Keratinocyte (primary cell): ENCODE data around the gene RHBDD1. TPM values are rescaled to one million over a fixed set of nuclear protein-coding genes. Genes with fewer than 3 reads are reported as not detected.

Source experiments
- DNase-seq: peaks from one replicate; pipeline ENCODE4 v3.0.0-alpha.2; 2011; ENCODE audit warnings: low read depth, missing footprints, low spot score
- FAIRE-seq: peaks from 2 replicates; lab custom pipeline; 2011; peaks lifted over from hg19 to GRCh38; lab: Jason Lieb, UNC
- H2AFZ ChIP-seq: 2 replicates; pipeline ENCODE4 v1.6.0; 2012; ENCODE audit warnings: low read length, control low read depth, inconsistent platforms; ENCODE audit not compliant: control insufficient read depth
- H3K27ac ChIP-seq: 2 replicates; pipeline ENCODE4 v1.5.1; 2011; ENCODE audit warnings: low read length; ENCODE audit not compliant: control insufficient read depth, insufficient read depth
- H3K27me3 ChIP-seq: 3 replicates; pipeline ENCODE4 v1.6.0; 2011; ENCODE audit warnings: low read length; ENCODE audit not compliant: control insufficient read depth, insufficient read depth; ENCODE audit errors: extremely low read depth
- H3K36me3 ChIP-seq, 2 experiments: 2 replicates in 1 of 2; 3 replicates in 1 of 2; pipeline ENCODE4 v1.5.1; 2011; ENCODE audit warnings: low read length in 2 of 2, mild to moderate bottlenecking in 1 of 2; ENCODE audit not compliant: control insufficient read depth in 2 of 2, insufficient read depth in 2 of 2; ENCODE audit errors: extremely low read depth in 1 of 2
- H3K4me1 ChIP-seq: 3 replicates; pipeline ENCODE4 v1.5.1; 2011; ENCODE audit warnings: low read length; ENCODE audit not compliant: control insufficient read depth, insufficient read depth; ENCODE audit errors: extremely low read depth
- H3K4me2 ChIP-seq: 3 replicates; pipeline ENCODE4 v1.6.0; 2011; ENCODE audit warnings: low read depth, low read length; ENCODE audit not compliant: control insufficient read depth, insufficient read depth; ENCODE audit errors: extremely low read depth
- H3K4me3 ChIP-seq, 3 experiments: fragments of 200-600 bp in 1 of 3; sonication (generic) in 1 of 3; 2 replicates in 2 of 3; 3 replicates in 1 of 3; pipeline ENCODE4 v1.5.1; 2011 to 2016; ENCODE audit warnings: low read length in 3 of 3, mild to moderate bottlenecking in 3 of 3, control low read depth in 2 of 3, inconsistent platforms in 1 of 3, low read depth in 1 of 3, mixed read lengths in 1 of 3, mixed run types in 1 of 3, moderate library complexity in 1 of 3; ENCODE audit not compliant: control insufficient read depth in 2 of 3, insufficient read depth in 2 of 3; ENCODE audit errors: extremely low read depth in 1 of 3
- H3K79me2 ChIP-seq: 2 replicates; pipeline ENCODE4 v1.6.0; 2012; ENCODE audit warnings: low read length; ENCODE audit not compliant: control insufficient read depth, insufficient read depth
- H3K9ac ChIP-seq: 3 replicates; pipeline ENCODE4 v1.6.0; 2011; ENCODE audit warnings: low read length; ENCODE audit not compliant: control insufficient read depth, insufficient read depth; ENCODE audit errors: extremely low read depth
- H3K9me1 ChIP-seq: 3 replicates; pipeline ENCODE4 v1.6.0; 2011; ENCODE audit warnings: low read length; ENCODE audit not compliant: control insufficient read depth, insufficient read depth; ENCODE audit errors: extremely low read depth
- H3K9me3 ChIP-seq: 2 replicates; pipeline ENCODE4 v1.5.1; 2012; ENCODE audit warnings: low read depth, low read length; ENCODE audit not compliant: control insufficient read depth
- H4K20me1 ChIP-seq: 3 replicates; pipeline ENCODE4 v1.6.0; 2011; ENCODE audit warnings: low read length; ENCODE audit not compliant: control insufficient read depth, insufficient read depth; ENCODE audit errors: extremely low read depth
- CTCF ChIP-seq, 3 experiments: IDR thresholded peaks in 1 of 3; conservative IDR thresholded peaks in 1 of 3; optimal IDR thresholded peaks in 1 of 3; 2 replicates in 2 of 3; 3 replicates in 1 of 3; pipeline versions ENCODE3 to v1.5.1; 2011; ENCODE audit warnings: low read length in 3 of 3, mild to moderate bottlenecking in 3 of 3, moderate library complexity in 2 of 3, control low read depth in 1 of 3, inconsistent platforms in 1 of 3; ENCODE audit not compliant: insufficient read depth in 2 of 3; ENCODE audit errors: extremely low read depth in 1 of 3
- EZH2 ChIP-seq: IDR thresholded peaks from one replicate; pipeline ENCODE4 v1.6.1; 2012; ENCODE audit warnings: inconsistent platforms, mild to moderate bottlenecking, low read length, moderate library complexity
- dilution Hi-C: fragments of 300-500 bp; cut with MboI; formaldehyde crosslinking; loops from one replicate; pipeline ENCODE4 v1.7.0; 2020; ENCODE audit warnings: low sequenced_read_pairs; ENCODE audit not compliant: extremely low pct_ligation_motif_present
- polyA plus RNA-seq, 5 experiments: library from polyadenylated mRNA; depleted of rRNA in 3 of 5; stranded (reverse) in 3 of 5; stranded (forward) in 1 of 5; unstranded in 1 of 5; fragments of >200 nt; gene quantifications; 1 replicate in 1 of 5; 2 replicates in 3 of 5; 3 replicates in 1 of 5; pipeline versions ENCODE4 v1.2.1 to v1.2.3, GENCODE V29; 2011 to 2012; ENCODE audit warnings: missing spikeins in 2 of 5, low read depth in 1 of 5, low replicate concordance in 1 of 5

Gene RHBDD1
- polyA plus RNA-seq, 1 donor (not counting 4 experiments of a cell fraction or from before 2014, with no cell fraction given) = 27.8 TPM

- Histone ChIP-seq H3K9me3 (no peaks in the 10 kb centered on the region), H3K9me1 (no peaks in the 10 kb centered on the region), H3K27ac (no peak overlapping the region), H3K4me2 (no peak overlapping the region), H4K20me1 (no peaks in the 10 kb centered on the region), H3K27me3 (no peaks in the 10 kb centered on the region), H3K36me3 (no peaks in the 10 kb centered on the region), H2AFZ (no peak overlapping the region), H3K9ac (no peak overlapping the region), H3K4me3 (no peak overlapping the region), H3K79me2 (no peaks in the 10 kb centered on the region), H3K4me1 (no peaks in the 10 kb centered on the region)
- FAIRE-seq (no peak), DNase-seq (no peak)
- dilution Hi-C loops = no loop called here
- TF ChIP-seq EZH2 (no peak), CTCF (optimal IDR thresholded peaks at IDR 0.05 in 1 of 3, IDR thresholded peaks at IDR 0.05 in 1 of 3, conservative IDR thresholded peaks at IDR 0.05 in 1 of 3; ENCODE audit: extremely low read depth in 1 of 3, insufficient read depth in 2 of 3, low read length in 3 of 3) (no peak)
Measured at GRCh38 chr2:226934546-226935201, 98.8 kb downstream of the RHBDD1 start.

- no peak for DNase-seq
- H3K9ac ChIP-seq = no peak overlapping the region
- no peaks in the 10 kb centered on the region for H3K27me3 ChIP-seq
- FAIRE-seq = no peak
- H3K9me3 ChIP-seq = no peaks in the 10 kb centered on the region
- no peaks in the 10 kb centered on the region for H3K9me1 ChIP-seq
- TF ChIP-seq CTCF (optimal IDR thresholded peaks at IDR 0.05 in 1 of 3, IDR thresholded peaks at IDR 0.05 in 1 of 3, conservative IDR thresholded peaks at IDR 0.05 in 1 of 3; ENCODE audit: extremely low read depth in 1 of 3, insufficient read depth in 2 of 3, low read length in 3 of 3) (no peak), EZH2 (no peak)
- no peak overlapping the region for H3K4me3 ChIP-seq
- no peak overlapping the region for H2AFZ ChIP-seq
- no peaks in the 10 kb centered on the region for H4K20me1 ChIP-seq
- dilution Hi-C loops = no loop called here
- H3K27ac ChIP-seq = no peak overlapping the region
- H3K4me2 ChIP-seq = no peak overlapping the region
- no peaks in the 10 kb centered on the region for H3K4me1 ChIP-seq
- no peaks in the 10 kb centered on the region for H3K36me3 ChIP-seq
- no peaks in the 10 kb centered on the region for H3K79me2 ChIP-seq
Measured at GRCh38 chr2:226943862-226944620, 108.2 kb downstream of the RHBDD1 start.
